HAP-1 (cell line): ENCODE data around the gene RHO.
A peak's percentile ranks its signal among the peaks of the same experiment; 100 is the strongest.
"Not testable (repeated sequence)": the region's sequence is repeated elsewhere in the genome, so short reads cannot be mapped to it uniquely, and the experiment has no call there.

Experiments used
- DNase-seq, 2 experiments: peaks; one replicate each; pipeline ENCODE4 v3.0.0-alpha.2; 2016 to 2020; ENCODE audit warnings: low spot score in 2 of 2
- H3K27me3 ChIP-seq: fragments of 250-450 bp; sonication (Bioruptor Pico); 2 replicates; pipeline ENCODE4 v1.5.1; 2020; ENCODE audit warnings: low read depth, mild to moderate bottlenecking, moderate library complexity
- H3K36me3 ChIP-seq: fragments of 250-450 bp; sonication (Bioruptor Pico); replicated peaks from 2 replicates; pipeline ENCODE4 v1.5.1; 2020; ENCODE audit warnings: mild to moderate bottlenecking
- H3K4me1 ChIP-seq: fragments of 250-450 bp; sonication (Bioruptor Pico); 2 replicates; pipeline ENCODE4 v1.5.1; 2020; ENCODE audit warnings: mild to moderate bottlenecking
- H3K4me3 ChIP-seq: fragments of 250-450 bp; sonication (Bioruptor Pico); 2 replicates; pipeline ENCODE4 v1.5.1; 2020; ENCODE audit warnings: mild to moderate bottlenecking, moderate library complexity
- H3K9me3 ChIP-seq: fragments of 250-450 bp; sonication (Bioruptor Pico); 2 replicates; pipeline ENCODE4 v1.5.1; 2020; ENCODE audit warnings: mild to moderate bottlenecking, moderate library complexity
- in situ Hi-C: fragments of 300-500 bp; cut with MboI; formaldehyde crosslinking; loops from 3 replicates; pipeline ENCODE4 v1.14.3; 2020; ENCODE audit warnings: low sequenced_read_pairs, inconsistent platforms, mixed read lengths

RHO gene

GRCh38 chr3:129503471-129504291 lies 24.8 kb upstream of the RHO start:
- no peak overlapping the region for H3K4me3 ChIP-seq
- H3K27me3 ChIP-seq, result no peaks in the 10 kb centered on the region
- in situ Hi-C loops, result no loop called here
- H3K9me3 ChIP-seq, result no peaks in the 10 kb centered on the region
- peak in 1 of 2 experiments; percentile 18 for DNase-seq
- no peaks in the 10 kb centered on the region; the same call in none of the 2 replicates for H3K36me3 ChIP-seq
- no peaks in the 10 kb centered on the region for H3K4me1 ChIP-seq

- Histone ChIP-seq H3K36me3 (no peaks in the 10 kb centered on the region; the same call in none of the 2 replicates), H3K4me3 (no peak overlapping the region), H3K4me1 (no peaks in the 10 kb centered on the region), H3K27me3 (no peaks in the 10 kb centered on the region), H3K9me3 (no peaks in the 10 kb centered on the region)
- no peak for DNase-seq
- in situ Hi-C loops, result no loop called here
Observed at GRCh38 chr3:129504471-129505100, 23.9 kb upstream of the RHO start.

GRCh38 chr3:129505341-129505740 lies 23.1 kb upstream of the RHO start:
- H3K4me3 ChIP-seq, result no peak overlapping the region
- H3K27me3 ChIP-seq, result no peaks in the 10 kb centered on the region
- in situ Hi-C loops, result no loop called here
- H3K36me3 ChIP-seq, result no peaks in the 10 kb centered on the region; the same call in none of the 2 replicates
- DNase-seq, result no peak
- H3K4me1 ChIP-seq, result no peaks in the 10 kb centered on the region
- no peaks in the 10 kb centered on the region for H3K9me3 ChIP-seq

- no peak for DNase-seq
- no peaks in the 10 kb centered on the region for H3K4me1 ChIP-seq
- H3K4me3 ChIP-seq, result no peak overlapping the region
- H3K27me3 ChIP-seq, result no peaks in the 10 kb centered on the region
- H3K9me3 ChIP-seq, result no peaks in the 10 kb centered on the region
- H3K36me3 ChIP-seq, result no peaks in the 10 kb centered on the region; the same call in none of the 2 replicates
- in situ Hi-C loops, result no loop called here
Observed at GRCh38 chr3:129506231-129506742, 22.2 kb upstream of the RHO start.

- in situ Hi-C loops, result no loop called here
Observed at GRCh38 chr3:129507181-129507831, 21.1 kb upstream of the RHO start.

GRCh38 chr3:129512595-129512994 lies 15.8 kb upstream of the RHO start:
- Histone ChIP-seq H3K27me3 (no peaks in the 10 kb centered on the region), H3K4me3 (no peak overlapping the region), H3K4me1 (no peaks in the 10 kb centered on the region), H3K9me3 (no peaks in the 10 kb centered on the region), H3K36me3 (no peaks in the 10 kb centered on the region; the same call in 1 of the 2 replicates)
- no peak for DNase-seq
- in situ Hi-C loops, result no loop called here

More at GRCh38 chr3:129507181-129507831, 21.1 kb upstream of the RHO start:
- Histone ChIP-seq H3K36me3 (no peaks in the 10 kb centered on the region; the same call in none of the 2 replicates), H3K4me1 (no peaks in the 10 kb centered on the region), H3K4me3 (no peak overlapping the region), H3K27me3 (no peaks in the 10 kb centered on the region), H3K9me3 (no peaks in the 10 kb centered on the region)
- DNase-seq, result no peak

GRCh38 chr3:129513705-129514104 lies 14.7 kb upstream of the RHO start:
- H3K36me3 ChIP-seq, result no peaks in the 10 kb centered on the region
- in situ Hi-C loops, result no loop called here
- DNase-seq, result no peak
- H3K9me3 ChIP-seq, result no peaks in the 10 kb centered on the region
- H3K4me3 ChIP-seq, result no peak overlapping the region
- no peaks in the 10 kb centered on the region for H3K27me3 ChIP-seq
- no peaks in the 10 kb centered on the region for H3K4me1 ChIP-seq

- H3K9me3 ChIP-seq, result no peaks in the 10 kb centered on the region
- H3K4me1 ChIP-seq, result no peaks in the 10 kb centered on the region
- H3K27me3 ChIP-seq, result no peaks in the 10 kb centered on the region
- H3K36me3 ChIP-seq, result no peaks in the 10 kb centered on the region
- no peak for DNase-seq
- in situ Hi-C loops, result no loop called here
- H3K4me3 ChIP-seq, result no peak overlapping the region
Observed at GRCh38 chr3:129514110-129514509, 14.3 kb upstream of the RHO start.

GRCh38 chr3:129514563-129514962 lies 13.9 kb upstream of the RHO start:
- H3K36me3 ChIP-seq, result no peaks in the 10 kb centered on the region
- DNase-seq, result no peak
- no peak overlapping the region for H3K4me3 ChIP-seq
- no peaks in the 10 kb centered on the region for H3K9me3 ChIP-seq
- H3K4me1 ChIP-seq, result no peaks in the 10 kb centered on the region
- no peaks in the 10 kb centered on the region for H3K27me3 ChIP-seq
- in situ Hi-C loops, result no loop called here

- H3K9me3 ChIP-seq, H3K4me1 ChIP-seq, H3K4me3 ChIP-seq, H3K27me3 ChIP-seq, H3K36me3 ChIP-seq, DNase-seq, in situ Hi-C loops: not testable (repeated sequence)
Observed at GRCh38 chr3:129515108-129515820, 13.2 kb upstream of the RHO start.

GRCh38 chr3:129515821-129516432 lies 12.5 kb upstream of the RHO start:
- H3K9me3 ChIP-seq, H3K4me3 ChIP-seq, DNase-seq, H3K4me1 ChIP-seq, in situ Hi-C loops, H3K27me3 ChIP-seq, H3K36me3 ChIP-seq: not testable (repeated sequence)

- H3K4me3 ChIP-seq, result no peak overlapping the region
- no peaks in the 10 kb centered on the region for H3K4me1 ChIP-seq
- no peaks in the 10 kb centered on the region for H3K9me3 ChIP-seq
- H3K27me3 ChIP-seq, result no peaks in the 10 kb centered on the region
- in situ Hi-C loops, result no loop called here
- no peaks in the 10 kb centered on the region for H3K36me3 ChIP-seq
- no peak for DNase-seq
Observed at GRCh38 chr3:129517516-129517915, 10.9 kb upstream of the RHO start.

- Histone ChIP-seq H3K9me3 (no peaks in the 10 kb centered on the region), H3K4me1 (no peaks in the 10 kb centered on the region), H3K36me3 (no peaks in the 10 kb centered on the region), H3K27me3 (no peaks in the 10 kb centered on the region), H3K4me3 (no peak overlapping the region)
- DNase-seq, result no peak
- in situ Hi-C loops, result no loop called here
Observed at GRCh38 chr3:129518038-129518561, 10.3 kb upstream of the RHO start.
